ENCODE results near the gene SAE1. TPM values are rescaled to one million over a fixed set of nuclear protein-coding genes. Genes with fewer than 3 reads are reported as not detected.
A peak's percentile ranks its signal among the peaks of the same experiment; 100 is the strongest.

The SAE1 gene
- total and polyA plus RNA-seq, 2 experiments from 2014 or later = 115 to 236 TPM

DNA sequence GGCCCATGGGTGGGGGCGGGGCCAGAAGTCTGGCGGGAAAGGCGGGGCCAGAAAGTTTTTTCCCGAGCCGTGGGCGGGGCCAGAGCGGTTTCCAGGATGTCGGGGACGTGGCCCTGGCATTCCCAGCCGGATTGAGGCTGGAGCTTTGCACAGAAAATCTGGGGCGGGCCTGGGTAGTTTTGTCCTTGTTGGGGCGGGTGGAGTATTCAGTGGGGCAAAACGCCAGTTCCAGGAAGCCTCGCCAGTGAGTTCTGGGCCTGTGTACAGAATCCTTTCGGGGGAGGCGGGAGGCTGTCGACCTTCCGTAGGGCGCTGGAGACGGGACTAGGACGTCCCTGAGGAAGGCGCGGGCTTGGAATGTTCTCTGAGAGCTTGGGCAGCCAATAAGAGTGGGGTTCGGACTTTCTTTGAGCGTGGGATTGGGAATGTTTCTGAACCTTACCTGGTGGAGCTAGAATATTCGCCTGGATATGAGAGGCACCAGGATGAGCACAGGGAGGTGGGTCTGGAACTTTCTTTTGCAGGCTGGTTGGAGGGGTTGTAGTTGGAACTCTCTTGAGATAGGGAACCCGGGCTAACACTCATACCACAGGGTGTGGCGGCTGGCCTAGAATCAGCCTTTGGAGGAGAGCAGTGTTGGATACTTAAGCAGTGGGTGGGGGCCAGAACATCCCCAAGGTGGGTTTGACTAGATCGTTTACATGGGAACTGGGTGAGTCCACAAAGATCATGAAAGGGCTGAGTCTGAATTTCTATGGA is 127.0 kb downstream of the SAE1 start:
- peak overlapping the region; percentile 97 for H3K27ac Mint-ChIP-seq
- H3K4me1 Mint-ChIP-seq = peaks cover 16% of the 10 kb centered on the region
- peak overlapping the region; percentile 54 for H3K4me3 ChIP-seq
- H3K4me3 Mint-ChIP-seq = peak overlapping the region; percentile 88
- H3K27me3 ChIP-seq (ENCODE audit: insufficient read depth) = no peaks in the 10 kb centered on the region
- H3K4me2 ChIP-seq = peak overlapping the region; percentile 82
- peaks cover 14% of the 10 kb centered on the region; the same call in 1 of the 2 replicates for H3F3A ChIP-seq (replicated peaks; ENCODE audit: low read depth)
- H3K4me1 ChIP-seq (ENCODE audit: insufficient read depth) = peaks cover 10% of the 10 kb centered on the region; the same call in 1 of the 2 replicates
- peak; percentile 63 for ATAC-seq
- H3K27ac ChIP-seq (ENCODE audit: low read depth) = peak overlapping the region; percentile 92
- peaks cover 12% of the 10 kb centered on the region for H3K27me3 Mint-ChIP-seq (ENCODE audit: insufficient read depth, low read depth, poor library complexity)
- H3K9me2 ChIP-seq (ENCODE audit: insufficient read depth) = no peaks in the 10 kb centered on the region
- H3K9me3 Mint-ChIP-seq = no peaks in the 10 kb centered on the region; the same call in 1 of the 3 replicates
- peaks cover 43% of the 10 kb centered on the region for H3K36me3 Mint-ChIP-seq (ENCODE audit: low read depth)
- H4K20me1 ChIP-seq (replicated peaks; ENCODE audit: insufficient read depth) = no peaks in the 10 kb centered on the region; the same call in 1 of the 2 replicates
- DNase-seq (ENCODE audit: low spot score) = peak; percentile 92
- H3K79me2 ChIP-seq (replicated peaks; ENCODE audit: insufficient read depth) = peaks cover 15% of the 10 kb centered on the region
- peaks cover 8% of the 10 kb centered on the region for H3K36me3 ChIP-seq (ENCODE audit: insufficient read depth)
- peak; percentile 64 for TF ChIP-seq POLR2AphosphoS5 (IDR thresholded peaks at IDR 0.05; ENCODE audit: low read depth)
- no peak for TF ChIP-seq STAT1 (IDR thresholded peaks at IDR 0.05; ENCODE audit: unreplicated experiment)
- H2AFZ ChIP-seq = no peak overlapping the region

DNA sequence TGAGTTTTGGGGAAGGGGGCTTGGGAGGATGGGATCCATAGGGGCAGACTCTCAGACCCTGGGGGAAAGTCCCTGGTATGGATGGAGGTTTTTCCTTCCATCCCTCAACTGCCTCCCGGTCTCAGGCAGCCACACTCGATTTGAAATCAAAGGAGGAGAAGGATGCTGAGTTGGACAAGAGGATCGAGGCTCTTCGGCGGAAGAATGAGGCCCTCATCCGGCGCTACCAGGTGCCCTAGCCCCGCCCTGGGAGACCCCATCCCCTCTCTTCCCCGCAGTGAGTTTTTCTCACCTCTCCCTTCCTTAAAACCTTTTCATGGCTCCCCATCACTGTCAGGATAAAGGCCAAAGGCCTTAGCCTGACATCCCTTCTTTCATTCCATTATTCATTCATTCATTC is 127.8 kb downstream of the SAE1 start:
- peaks cover 10% of the 10 kb centered on the region; the same call in 1 of the 2 replicates for H3K4me1 ChIP-seq (ENCODE audit: insufficient read depth)
- H3K9me2 ChIP-seq (ENCODE audit: insufficient read depth) = no peaks in the 10 kb centered on the region
- peaks cover 49% of the 10 kb centered on the region for H3K36me3 Mint-ChIP-seq (ENCODE audit: low read depth)
- no peaks in the 10 kb centered on the region; the same call in 1 of the 3 replicates for H3K9me3 Mint-ChIP-seq
- TF ChIP-seq ZNF331 (CRISPR knock-in tag; IDR thresholded peaks at IDR 0.05; ENCODE audit: low read depth) (no peak), EZH2 (IDR thresholded peaks at IDR 0.05; ENCODE audit: low read depth, unreplicated experiment) (no peak), POLR2AphosphoS5 (IDR thresholded peaks at IDR 0.05; ENCODE audit: low read depth) (no peak), CREB1 (CRISPR knock-in tag; IDR thresholded peaks at IDR 0.05; ENCODE audit: low read depth) (no peak), JUNB (IDR thresholded peaks at IDR 0.05; ENCODE audit: unreplicated experiment) (no peak), ZNF114 (CRISPR knock-in tag; IDR thresholded peaks at IDR 0.05) (no peak), STAT1 (IDR thresholded peaks at IDR 0.05; ENCODE audit: unreplicated experiment) (no peak)
- TF ChIP-seq, protein P1, sequence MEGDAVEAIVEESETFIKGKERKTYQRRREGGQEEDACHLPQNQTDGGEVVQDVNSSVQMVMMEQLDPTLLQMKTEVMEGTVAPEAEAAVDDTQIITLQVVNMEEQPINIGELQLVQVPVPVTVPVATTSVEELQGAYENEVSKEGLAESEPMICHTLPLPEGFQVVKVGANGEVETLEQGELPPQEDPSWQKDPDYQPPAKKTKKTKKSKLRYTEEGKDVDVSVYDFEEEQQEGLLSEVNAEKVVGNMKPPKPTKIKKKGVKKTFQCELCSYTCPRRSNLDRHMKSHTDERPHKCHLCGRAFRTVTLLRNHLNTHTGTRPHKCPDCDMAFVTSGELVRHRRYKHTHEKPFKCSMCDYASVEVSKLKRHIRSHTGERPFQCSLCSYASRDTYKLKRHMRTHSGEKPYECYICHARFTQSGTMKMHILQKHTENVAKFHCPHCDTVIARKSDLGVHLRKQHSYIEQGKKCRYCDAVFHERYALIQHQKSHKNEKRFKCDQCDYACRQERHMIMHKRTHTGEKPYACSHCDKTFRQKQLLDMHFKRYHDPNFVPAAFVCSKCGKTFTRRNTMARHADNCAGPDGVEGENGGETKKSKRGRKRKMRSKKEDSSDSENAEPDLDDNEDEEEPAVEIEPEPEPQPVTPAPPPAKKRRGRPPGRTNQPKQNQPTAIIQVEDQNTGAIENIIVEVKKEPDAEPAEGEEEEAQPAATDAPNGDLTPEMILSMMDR (conservative IDR thresholded peaks at IDR 0.05; ENCODE audit: low read depth in 2 of 2) = no peak
- TF ChIP-seq, protein P2, sequence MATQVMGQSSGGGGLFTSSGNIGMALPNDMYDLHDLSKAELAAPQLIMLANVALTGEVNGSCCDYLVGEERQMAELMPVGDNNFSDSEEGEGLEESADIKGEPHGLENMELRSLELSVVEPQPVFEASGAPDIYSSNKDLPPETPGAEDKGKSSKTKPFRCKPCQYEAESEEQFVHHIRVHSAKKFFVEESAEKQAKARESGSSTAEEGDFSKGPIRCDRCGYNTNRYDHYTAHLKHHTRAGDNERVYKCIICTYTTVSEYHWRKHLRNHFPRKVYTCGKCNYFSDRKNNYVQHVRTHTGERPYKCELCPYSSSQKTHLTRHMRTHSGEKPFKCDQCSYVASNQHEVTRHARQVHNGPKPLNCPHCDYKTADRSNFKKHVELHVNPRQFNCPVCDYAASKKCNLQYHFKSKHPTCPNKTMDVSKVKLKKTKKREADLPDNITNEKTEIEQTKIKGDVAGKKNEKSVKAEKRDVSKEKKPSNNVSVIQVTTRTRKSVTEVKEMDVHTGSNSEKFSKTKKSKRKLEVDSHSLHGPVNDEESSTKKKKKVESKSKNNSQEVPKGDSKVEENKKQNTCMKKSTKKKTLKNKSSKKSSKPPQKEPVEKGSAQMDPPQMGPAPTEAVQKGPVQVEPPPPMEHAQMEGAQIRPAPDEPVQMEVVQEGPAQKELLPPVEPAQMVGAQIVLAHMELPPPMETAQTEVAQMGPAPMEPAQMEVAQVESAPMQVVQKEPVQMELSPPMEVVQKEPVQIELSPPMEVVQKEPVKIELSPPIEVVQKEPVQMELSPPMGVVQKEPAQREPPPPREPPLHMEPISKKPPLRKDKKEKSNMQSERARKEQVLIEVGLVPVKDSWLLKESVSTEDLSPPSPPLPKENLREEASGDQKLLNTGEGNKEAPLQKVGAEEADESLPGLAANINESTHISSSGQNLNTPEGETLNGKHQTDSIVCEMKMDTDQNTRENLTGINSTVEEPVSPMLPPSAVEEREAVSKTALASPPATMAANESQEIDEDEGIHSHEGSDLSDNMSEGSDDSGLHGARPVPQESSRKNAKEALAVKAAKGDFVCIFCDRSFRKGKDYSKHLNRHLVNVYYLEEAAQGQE (IDR thresholded peaks at IDR 0.05; ENCODE audit: unreplicated experiment) = no peak
- TF ChIP-seq, protein P3, sequence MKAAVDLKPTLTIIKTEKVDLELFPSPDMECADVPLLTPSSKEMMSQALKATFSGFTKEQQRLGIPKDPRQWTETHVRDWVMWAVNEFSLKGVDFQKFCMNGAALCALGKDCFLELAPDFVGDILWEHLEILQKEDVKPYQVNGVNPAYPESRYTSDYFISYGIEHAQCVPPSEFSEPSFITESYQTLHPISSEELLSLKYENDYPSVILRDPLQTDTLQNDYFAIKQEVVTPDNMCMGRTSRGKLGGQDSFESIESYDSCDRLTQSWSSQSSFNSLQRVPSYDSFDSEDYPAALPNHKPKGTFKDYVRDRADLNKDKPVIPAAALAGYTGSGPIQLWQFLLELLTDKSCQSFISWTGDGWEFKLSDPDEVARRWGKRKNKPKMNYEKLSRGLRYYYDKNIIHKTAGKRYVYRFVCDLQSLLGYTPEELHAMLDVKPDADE (IDR thresholded peaks at IDR 0.05) = no peak
- peaks cover 16% of the 10 kb centered on the region for H3K4me1 Mint-ChIP-seq
- no peaks in the 10 kb centered on the region; the same call in 1 of the 2 replicates for H4K20me1 ChIP-seq (replicated peaks; ENCODE audit: insufficient read depth)
- H3K4me3 ChIP-seq = peak overlapping the region; percentile 54
- no peaks in the 10 kb centered on the region for H3K27me3 ChIP-seq (ENCODE audit: insufficient read depth)
- H3K4me2 ChIP-seq = peak overlapping the region; percentile 82
- DNase-seq (ENCODE audit: low spot score) (no peak), ATAC-seq (no peak)
- peaks cover 8% of the 10 kb centered on the region for H3K36me3 ChIP-seq (ENCODE audit: insufficient read depth)
- no peak overlapping the region for H3K27ac Mint-ChIP-seq
- peaks cover 15% of the 10 kb centered on the region for H3K79me2 ChIP-seq (replicated peaks; ENCODE audit: insufficient read depth)
- no peak overlapping the region for H2AFZ ChIP-seq
- peaks cover 12% of the 10 kb centered on the region for H3K27me3 Mint-ChIP-seq (ENCODE audit: insufficient read depth, low read depth, poor library complexity)
- H3K27ac ChIP-seq (ENCODE audit: low read depth) = 0 out of 2 replicates have a peak overlapping the region, but pooled peaks have one; percentile 92
- peak overlapping the region; percentile 88 for H3K4me3 Mint-ChIP-seq
- peaks cover 17% of the 10 kb centered on the region; the same call in 1 of the 2 replicates for H3F3A ChIP-seq (replicated peaks; ENCODE audit: low read depth)

Measured in GM23338 (cell line).